ENCODE measurements around the gene MGAT3. TPM values are rescaled to one million over a fixed set of nuclear protein-coding genes. Genes with fewer than 3 reads are reported as not detected.
A peak's percentile ranks its signal among the peaks of the same experiment; 100 is the strongest.

MGAT3 gene
- total RNA-seq, 1 experiment from 2014 or later: 6.5 TPM

GRCh38 chr22:39421691-39422090, 35.1 kb upstream of the MGAT3 start:
- no peaks in the 10 kb centered on the region for H3K27me3 ChIP-seq (ENCODE audit: control insufficient read depth, insufficient read depth, low read length)
- DNase-seq: no peak
- no peak overlapping the region for H3K4me3 ChIP-seq (ENCODE audit: insufficient read depth, low read depth, low read length)
- H3K36me3 ChIP-seq (replicated peaks; ENCODE audit: control insufficient read depth, insufficient read depth, low read length): peaks cover 25% of the 10 kb centered on the region

GRCh38 chr22:39422101-39422500, 34.7 kb upstream of the MGAT3 start:
- no peak for DNase-seq
- Histone ChIP-seq H3K4me3 (ENCODE audit: insufficient read depth, low read depth, low read length) (no peak overlapping the region), H3K36me3 (replicated peaks; ENCODE audit: control insufficient read depth, insufficient read depth, low read length) (peaks cover 25% of the 10 kb centered on the region), H3K27me3 (ENCODE audit: control insufficient read depth, insufficient read depth, low read length) (no peaks in the 10 kb centered on the region)

- no peak for DNase-seq
- Histone ChIP-seq H3K27me3 (ENCODE audit: control insufficient read depth, insufficient read depth, low read length) (no peaks in the 10 kb centered on the region), H3K4me3 (ENCODE audit: insufficient read depth, low read depth, low read length) (no peak overlapping the region), H3K36me3 (replicated peaks; ENCODE audit: control insufficient read depth, insufficient read depth, low read length) (peaks cover 27% of the 10 kb centered on the region)
Observed at GRCh38 chr22:39422721-39423120, 34.1 kb upstream of the MGAT3 start.

- no peak for DNase-seq
- Histone ChIP-seq H3K36me3 (replicated peaks; ENCODE audit: control insufficient read depth, insufficient read depth, low read length) (peaks cover 25% of the 10 kb centered on the region), H3K27me3 (ENCODE audit: control insufficient read depth, insufficient read depth, low read length) (no peaks in the 10 kb centered on the region), H3K4me3 (ENCODE audit: insufficient read depth, low read depth, low read length) (no peak overlapping the region)
Observed at GRCh38 chr22:39423976-39424375, 32.8 kb upstream of the MGAT3 start.

- Histone ChIP-seq H3K4me3 (ENCODE audit: insufficient read depth, low read depth, low read length) (no peak overlapping the region), H3K27me3 (ENCODE audit: control insufficient read depth, insufficient read depth, low read length) (no peaks in the 10 kb centered on the region), H3K36me3 (replicated peaks; ENCODE audit: control insufficient read depth, insufficient read depth, low read length) (peaks cover 13% of the 10 kb centered on the region)
- DNase-seq: no peak
Observed at GRCh38 chr22:39426380-39427043, 30.3 kb upstream of the MGAT3 start.

- Histone ChIP-seq H3K4me3 (ENCODE audit: insufficient read depth, low read depth, low read length) (no peak overlapping the region), H3K27me3 (ENCODE audit: control insufficient read depth, insufficient read depth, low read length) (no peaks in the 10 kb centered on the region), H3K36me3 (replicated peaks; ENCODE audit: control insufficient read depth, insufficient read depth, low read length) (peaks cover 14% of the 10 kb centered on the region)
- no peak for DNase-seq
Observed at GRCh38 chr22:39427751-39428596, 28.8 kb upstream of the MGAT3 start.

- no peaks in the 10 kb centered on the region for H3K27me3 ChIP-seq (ENCODE audit: control insufficient read depth, insufficient read depth, low read length)
- no peak overlapping the region for H3K4me3 ChIP-seq (ENCODE audit: insufficient read depth, low read depth, low read length)
- peak; percentile 94 for DNase-seq
- peaks cover 14% of the 10 kb centered on the region for H3K36me3 ChIP-seq (replicated peaks; ENCODE audit: control insufficient read depth, insufficient read depth, low read length)
Observed at GRCh38 chr22:39428597-39429071, 28.2 kb upstream of the MGAT3 start.

- Histone ChIP-seq H3K4me3 (ENCODE audit: insufficient read depth, low read depth, low read length) (no peak overlapping the region), H3K27me3 (ENCODE audit: control insufficient read depth, insufficient read depth, low read length) (no peaks in the 10 kb centered on the region), H3K36me3 (replicated peaks; ENCODE audit: control insufficient read depth, insufficient read depth, low read length) (peaks cover 14% of the 10 kb centered on the region)
- no peak for DNase-seq
Observed at GRCh38 chr22:39429186-39429585, 27.6 kb upstream of the MGAT3 start.

GRCh38 chr22:39429916-39430575, 26.8 kb upstream of the MGAT3 start:
- Histone ChIP-seq H3K36me3 (replicated peaks; ENCODE audit: control insufficient read depth, insufficient read depth, low read length) (peaks cover 14% of the 10 kb centered on the region), H3K4me3 (ENCODE audit: insufficient read depth, low read depth, low read length) (no peak overlapping the region), H3K27me3 (ENCODE audit: control insufficient read depth, insufficient read depth, low read length) (no peaks in the 10 kb centered on the region)
- DNase-seq: no peak

GRCh38 chr22:39430576-39431150, 26.1 kb upstream of the MGAT3 start:
- H3K4me3 ChIP-seq (ENCODE audit: insufficient read depth, low read depth, low read length): no peak overlapping the region
- DNase-seq: no peak

GRCh38 chr22:39431216-39431801, 25.5 kb upstream of the MGAT3 start:
- DNase-seq: no peak
- Histone ChIP-seq H3K27me3 (ENCODE audit: control insufficient read depth, insufficient read depth, low read length) (no peaks in the 10 kb centered on the region), H3K36me3 (replicated peaks; ENCODE audit: control insufficient read depth, insufficient read depth, low read length) (peaks cover 14% of the 10 kb centered on the region), H3K4me3 (ENCODE audit: insufficient read depth, low read depth, low read length) (no peak overlapping the region)

More at GRCh38 chr22:39430576-39431150, 26.1 kb upstream of the MGAT3 start:
- H3K27me3 ChIP-seq (ENCODE audit: control insufficient read depth, insufficient read depth, low read length): no peaks in the 10 kb centered on the region
- peaks cover 14% of the 10 kb centered on the region for H3K36me3 ChIP-seq (replicated peaks; ENCODE audit: control insufficient read depth, insufficient read depth, low read length)

- Histone ChIP-seq H3K27me3 (ENCODE audit: control insufficient read depth, insufficient read depth, low read length) (no peaks in the 10 kb centered on the region), H3K4me3 (ENCODE audit: insufficient read depth, low read depth, low read length) (no peak overlapping the region), H3K36me3 (replicated peaks; ENCODE audit: control insufficient read depth, insufficient read depth, low read length) (peaks cover 13% of the 10 kb centered on the region)
- no peak for DNase-seq
Observed at GRCh38 chr22:39431821-39432251, 25.0 kb upstream of the MGAT3 start.

- no peak for DNase-seq
- peaks cover 9% of the 10 kb centered on the region for H3K36me3 ChIP-seq (replicated peaks; ENCODE audit: control insufficient read depth, insufficient read depth, low read length)
- no peak overlapping the region for H3K4me3 ChIP-seq (ENCODE audit: insufficient read depth, low read depth, low read length)
- no peaks in the 10 kb centered on the region for H3K27me3 ChIP-seq (ENCODE audit: control insufficient read depth, insufficient read depth, low read length)
Observed at GRCh38 chr22:39432361-39432811, 24.4 kb upstream of the MGAT3 start.
